Tibial artery (tissue), 4 donors: ENCODE data around the gene MXD4.

Source experiments
- DNase-seq, 2 donors: peaks; one replicate each; pipeline ENCODE4 v3.0.0-alpha.2; 2019
- H3K27ac ChIP-seq, 2 donors: fragments of 200-600 bp; sonication (generic) in 1 of 2; 1 replicate in 1 of 2; 2 replicates in 1 of 2; pipeline ENCODE4 v1.5.1; 2018 to 2019; ENCODE audit warnings: mild to moderate bottlenecking in 1 of 2
- H3K27me3 ChIP-seq, 2 donors: fragments of 200-600 bp; sonication (generic) in 1 of 2; one replicate each; pipeline versions ENCODE4 v1.5.1 to v1.6.0; 2016 to 2019
- H3K36me3 ChIP-seq, 3 donors: fragments of 200-600 bp; sonication (generic) in 2 of 3; one replicate each; pipeline ENCODE4 v1.5.1; 2016 to 2019; ENCODE audit warnings: mild to moderate bottlenecking in 2 of 3
- H3K4me1 ChIP-seq, 4 donors: fragments of 200-600 bp; sonication (generic) in 2 of 4; 1 replicate in 3 of 4; 2 replicates in 1 of 4; pipeline ENCODE4 v1.5.1; 2016 to 2019
- H3K4me3 ChIP-seq, 2 donors: fragments of 200-600 bp; sonication (generic) in 1 of 2; 1 replicate in 1 of 2; 2 replicates in 1 of 2; pipeline ENCODE4 v1.5.1; 2018 to 2019; ENCODE audit warnings: mild to moderate bottlenecking in 2 of 2
- H3K9me3 ChIP-seq, 3 donors: fragments of 200-600 bp; sonication (generic) in 1 of 3; one replicate each; pipeline ENCODE4 v1.5.1; 2016 to 2019
- intact Hi-C: fragments of 100-400 bp; cut with DNase I; formaldehyde crosslinking; loops from one replicate; pipeline ENCODE4 v1.15.0; 2023; ENCODE audit warnings: low total_unique reads
- TF ChIP-seq, protein P1 (sequence below), 2 experiments: fragments of 200-600 bp in 1 of 2; fragments of 450-650 bp in 1 of 2; IDR thresholded peaks; one replicate each; pipeline ENCODE4 v1.5.1; 2017 to 2019; ENCODE audit warnings: antibody characterized with exemption in 2 of 2, mild to moderate bottlenecking in 1 of 2, moderate library complexity in 1 of 2

The MXD4 gene

DNA sequence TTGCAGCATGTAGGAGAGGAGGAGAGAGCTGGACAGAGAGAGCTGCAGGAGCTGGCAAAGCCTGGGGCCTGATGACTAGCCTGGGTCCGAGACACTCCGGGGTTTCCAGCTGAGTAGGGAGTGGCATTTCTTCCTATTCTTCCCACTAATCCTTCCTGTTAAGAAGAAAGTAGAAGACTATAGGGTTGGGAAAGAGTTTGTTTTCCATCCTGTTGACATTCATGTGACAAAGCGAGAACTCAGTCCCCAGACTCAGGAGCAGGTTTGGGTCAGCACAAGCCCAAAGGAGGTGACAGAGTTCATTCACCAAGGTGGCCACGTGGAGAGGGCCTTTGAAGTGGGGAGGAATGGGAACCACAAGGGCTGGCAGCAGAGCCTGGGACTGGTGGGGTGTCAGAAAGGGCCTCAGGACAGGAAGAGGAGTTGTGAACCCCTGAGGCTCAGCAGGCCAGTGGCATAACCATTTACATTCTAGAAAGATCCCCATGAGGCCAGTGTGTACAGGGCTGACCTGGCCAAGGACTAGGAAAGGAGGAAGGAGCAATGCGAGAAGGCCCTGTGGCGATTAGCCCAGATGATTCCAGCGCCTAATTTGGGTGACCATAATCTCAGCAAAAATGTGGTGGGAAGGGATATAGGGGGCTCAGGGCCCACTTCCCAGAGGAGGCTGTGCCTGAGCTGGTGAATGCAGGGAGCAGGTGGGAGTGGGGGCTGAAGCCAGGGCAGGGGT lies 16.7 kb downstream of the MXD4 start:
- DNase-seq = no peak
- no peaks in the 10 kb centered on the region for H3K9me3 ChIP-seq
- peaks cover 0 to 53% (median 20%) of the 10 kb centered on the region in 4 donors for H3K4me1 ChIP-seq
- H3K27ac ChIP-seq = peak overlapping the region; percentile 56 to 82
- intact Hi-C loops = no loop called here
- H3K36me3 ChIP-seq = peaks cover 15 to 39% (median 36%) of the 10 kb centered on the region in 3 donors
- no peaks in the 10 kb centered on the region for H3K27me3 ChIP-seq
- H3K4me3 ChIP-seq = no peak overlapping the region
- TF ChIP-seq, protein P1, sequence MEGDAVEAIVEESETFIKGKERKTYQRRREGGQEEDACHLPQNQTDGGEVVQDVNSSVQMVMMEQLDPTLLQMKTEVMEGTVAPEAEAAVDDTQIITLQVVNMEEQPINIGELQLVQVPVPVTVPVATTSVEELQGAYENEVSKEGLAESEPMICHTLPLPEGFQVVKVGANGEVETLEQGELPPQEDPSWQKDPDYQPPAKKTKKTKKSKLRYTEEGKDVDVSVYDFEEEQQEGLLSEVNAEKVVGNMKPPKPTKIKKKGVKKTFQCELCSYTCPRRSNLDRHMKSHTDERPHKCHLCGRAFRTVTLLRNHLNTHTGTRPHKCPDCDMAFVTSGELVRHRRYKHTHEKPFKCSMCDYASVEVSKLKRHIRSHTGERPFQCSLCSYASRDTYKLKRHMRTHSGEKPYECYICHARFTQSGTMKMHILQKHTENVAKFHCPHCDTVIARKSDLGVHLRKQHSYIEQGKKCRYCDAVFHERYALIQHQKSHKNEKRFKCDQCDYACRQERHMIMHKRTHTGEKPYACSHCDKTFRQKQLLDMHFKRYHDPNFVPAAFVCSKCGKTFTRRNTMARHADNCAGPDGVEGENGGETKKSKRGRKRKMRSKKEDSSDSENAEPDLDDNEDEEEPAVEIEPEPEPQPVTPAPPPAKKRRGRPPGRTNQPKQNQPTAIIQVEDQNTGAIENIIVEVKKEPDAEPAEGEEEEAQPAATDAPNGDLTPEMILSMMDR (IDR thresholded peaks at IDR 0.05) = no peak

DNA sequence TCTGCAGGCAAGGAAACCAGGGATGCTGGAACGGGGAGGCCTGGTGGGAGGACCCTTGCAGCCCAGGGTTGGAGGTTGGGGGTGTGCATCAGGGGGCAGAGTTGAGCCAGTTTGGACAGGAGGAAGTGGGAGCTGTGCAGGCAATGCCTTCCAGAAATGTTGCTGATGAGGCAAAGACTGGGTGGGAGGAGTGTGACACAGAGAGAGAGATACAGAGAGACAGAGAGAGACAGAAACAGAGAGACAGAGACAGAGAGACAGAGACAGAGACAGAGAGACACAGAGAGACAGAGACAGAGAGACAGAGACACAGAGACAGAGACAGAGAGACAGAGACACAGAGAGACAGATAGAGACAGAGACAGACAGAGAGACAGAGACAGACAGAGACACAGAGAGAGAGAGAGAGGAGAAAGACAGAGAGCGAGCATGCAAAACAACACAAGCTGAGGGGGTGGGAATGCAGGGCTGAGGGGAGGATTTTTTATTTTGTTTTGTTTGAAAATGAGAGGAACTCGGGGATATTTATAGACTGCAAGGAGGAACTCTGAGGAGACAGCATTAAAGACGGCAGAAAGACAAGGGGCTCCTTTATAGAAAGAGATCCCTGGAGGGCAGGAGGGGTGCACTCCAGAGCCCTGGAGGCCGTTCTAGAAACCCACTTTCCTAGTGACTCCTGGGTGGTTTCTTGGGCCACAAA lies 18.1 kb downstream of the MXD4 start:
- intact Hi-C loops = loop anchor here (5.0 kb wide), 3 partner anchors 173 to 562 kb away; partner anchors contain the start of genes CFAP99, FAM53A and ZFYVE28
- TF ChIP-seq, protein P1 (IDR thresholded peaks at IDR 0.05) = peak in 1 of 2 experiments; percentile 29
- Histone ChIP-seq H3K27me3 (no peaks in the 10 kb centered on the region), H3K27ac (peak overlapping the region; percentile 56 to 82), H3K9me3 (no peaks in the 10 kb centered on the region), H3K36me3 (peaks cover 1 to 25% (median 23%) of the 10 kb centered on the region in 3 donors), H3K4me3 (no peak overlapping the region), H3K4me1 (peaks cover 0 to 67% (median 32%) of the 10 kb centered on the region in 4 donors)
- peak; percentile 72 to 84 for DNase-seq

DNA sequence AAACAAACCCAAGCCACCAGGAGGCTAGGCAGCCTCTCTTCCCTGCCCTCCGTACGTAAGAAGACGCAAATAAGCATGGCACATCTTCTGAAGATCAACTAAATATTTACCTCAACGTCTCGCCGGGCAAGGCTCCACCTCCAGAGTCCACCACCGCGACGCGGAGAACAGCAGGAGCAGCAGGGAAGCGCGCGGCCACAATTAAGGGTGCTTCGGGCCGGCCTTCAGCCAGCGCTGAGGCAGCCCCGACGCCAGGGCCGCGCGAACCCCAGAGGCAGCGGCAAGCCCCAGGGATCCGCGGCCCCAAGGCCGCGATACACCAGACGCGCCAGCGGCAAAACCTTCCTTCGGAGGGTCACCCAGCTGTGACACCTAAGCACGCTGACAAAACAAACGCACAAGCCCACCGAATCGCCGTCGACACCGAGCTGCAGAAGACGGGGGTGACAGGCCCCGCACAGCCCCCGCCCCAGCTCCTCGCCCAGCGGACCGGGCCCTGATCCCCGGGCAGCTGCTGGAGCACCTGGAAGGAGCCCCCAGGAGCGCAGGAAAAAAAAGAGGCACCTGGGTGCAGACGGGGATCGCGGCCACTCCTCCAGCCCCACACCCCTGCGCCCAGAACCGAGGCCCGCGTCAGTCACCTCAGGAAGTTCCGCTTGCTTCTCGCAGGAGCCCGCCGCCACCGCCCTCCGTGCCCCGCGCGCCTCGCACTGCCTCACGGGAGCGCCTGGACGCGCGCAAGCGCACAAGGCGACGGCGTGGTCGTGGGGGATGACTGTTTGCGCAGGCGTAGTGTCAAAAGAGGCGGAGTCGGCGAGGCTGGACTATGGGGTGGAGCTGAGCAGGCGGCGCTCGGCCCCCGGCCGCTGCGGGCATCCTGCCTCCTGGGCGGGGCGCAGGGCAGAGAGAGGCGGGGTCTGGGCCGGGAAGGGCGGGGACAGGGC lies 20.2 kb downstream of the MXD4 start, which contains the start of the genes HAUS3 and POLN:
Gene HAUS3 (minus strand): TSS at position 712 of the 944 bp plus-strand sequence. CDS start 1,175 bp downstream, outside the sequence.
Gene POLN (minus strand): TSS at position 712 of the 944 bp plus-strand sequence. CDS start 12,890 bp downstream, outside the sequence.
- intact Hi-C loops = loop anchor here (5.0 kb wide), 3 partner anchors 176 to 559 kb away; partner anchors contain the start of genes CFAP99, FAM53A and ZFYVE28
- H3K9me3 ChIP-seq = no peaks in the 10 kb centered on the region
- peak within 1 kb of the TSS; percentile 76 to 94 for H3K4me3 ChIP-seq
- TF ChIP-seq, protein P1 (IDR thresholded peaks at IDR 0.05) = no peak
- peak within 1 kb of the TSS; percentile 71 to 82 for H3K27ac ChIP-seq
- H3K4me1 ChIP-seq = peaks cover 0 to 85% (median 35%) of the 10 kb centered on the region in 4 donors
- H3K27me3 ChIP-seq = no peaks in the 10 kb centered on the region
- DNase-seq = peak; percentile 97 to 99
- H3K36me3 ChIP-seq = peaks cover 0 to 3% (median 1%) of the 10 kb centered on the region in 3 donors

DNA sequence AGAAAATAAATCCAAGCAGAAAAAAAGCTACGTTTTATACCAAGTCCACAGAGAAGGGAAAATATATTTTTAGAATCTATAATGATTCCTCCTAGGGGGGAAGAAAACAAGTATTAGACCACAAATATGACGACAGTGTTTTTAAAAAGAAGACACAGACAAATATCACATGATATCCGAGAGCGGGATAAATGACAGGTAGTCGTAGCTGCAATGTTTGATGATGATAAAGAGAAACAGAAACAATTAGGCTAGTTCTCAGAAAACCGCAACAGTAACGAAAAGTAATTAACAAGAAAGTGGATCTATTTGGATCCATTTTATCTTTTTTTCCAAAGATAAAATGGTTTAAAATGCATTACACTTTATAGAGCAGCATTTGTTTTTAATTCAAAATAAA lies 20.9 kb downstream of the MXD4 start:
- no peaks in the 10 kb centered on the region for H3K27me3 ChIP-seq
- no peaks in the 10 kb centered on the region for H3K9me3 ChIP-seq
- H3K36me3 ChIP-seq = peaks cover 0 to 7% (median 0%) of the 10 kb centered on the region in 3 donors
- peak overlapping the region; percentile 71 to 82 for H3K27ac ChIP-seq
- DNase-seq = no peak
- TF ChIP-seq, protein P1 (IDR thresholded peaks at IDR 0.05) = no peak
- intact Hi-C loops = loop anchor here (5.0 kb wide), 3 partner anchors 176 to 559 kb away; partner anchors contain the start of genes CFAP99, FAM53A and ZFYVE28
- peak overlapping the region; percentile 76 to 94 for H3K4me3 ChIP-seq
- peaks cover 0 to 79% (median 35%) of the 10 kb centered on the region in 4 donors for H3K4me1 ChIP-seq
